HepG2 (cell line): ENCODE measurements around the gene GIPC2. TPM values are rescaled to one million over a fixed set of nuclear protein-coding genes. Genes with fewer than 3 reads are reported as not detected.

ENCODE experiments used
- CHCHD3 ChIP-seq: sonication (generic); formaldehyde crosslinking; IDR thresholded peaks from 2 replicates; pipeline ENCODE4 v1.8.0; 2022; ENCODE audit warnings: mild to moderate bottlenecking, missing genetic modification reagents, moderate library complexity
- DNMT1 ChIP-seq: sonication (generic); formaldehyde crosslinking; IDR thresholded peaks from 2 replicates; pipeline ENCODE4 v1.5.1; 2020; ENCODE audit warnings: mild to moderate bottlenecking, missing genetic modification reagents
- FOXA1 ChIP-seq, 2 experiments: fragments of 450-650 bp in 1 of 2; sonication (generic) in 1 of 2; formaldehyde crosslinking in 1 of 2; IDR thresholded peaks; 2 replicates each; pipeline versions ENCODE4 v1.4.0 to v1.6.1; 2016 to 2020; ENCODE audit warnings: missing genetic modification reagents in 1 of 2
- HMG20B ChIP-seq: conservative IDR thresholded peaks from 2 replicates; pipeline ENCODE4 v1.6.1; 2016; ENCODE audit warnings: missing genetic modification reagents, missing compliant biosample characterization
- PCBP1 ChIP-seq: fragments of 200-400 bp; formaldehyde crosslinking; IDR thresholded peaks from 2 replicates; pipeline ENCODE4 v1.6.1; 2017; ENCODE audit warnings: mild to moderate bottlenecking, low read depth, low read length, borderline replicate concordance
- PLRG1 ChIP-seq: fragments of 450-650 bp; conservative IDR thresholded peaks from 2 replicates; pipeline ENCODE4 v1.6.1; 2016
- STAT5B ChIP-seq: sonication (generic); formaldehyde crosslinking; IDR thresholded peaks from 2 replicates; pipeline ENCODE4 v1.4.0; 2020; ENCODE audit warnings: missing genetic modification reagents
- U2AF2 ChIP-seq: fragments of 200-400 bp; formaldehyde crosslinking; IDR thresholded peaks from 2 replicates; pipeline ENCODE4 v1.6.1; 2017; ENCODE audit warnings: low read depth, mild to moderate bottlenecking, low read length
- YEATS4 ChIP-seq: sonication (generic); formaldehyde crosslinking; IDR thresholded peaks from 2 replicates; pipeline ENCODE4 v1.4.0; 2020; ENCODE audit warnings: missing genetic modification reagents, borderline replicate concordance
- ZBTB21 ChIP-seq: sonication (generic); formaldehyde crosslinking; IDR thresholded peaks from 2 replicates; pipeline ENCODE4 v1.4.0; 2020; ENCODE audit warnings: missing genetic modification reagents
- ZC3H4 ChIP-seq: sonication (generic); formaldehyde crosslinking; IDR thresholded peaks from 2 replicates; pipeline ENCODE4 v1.4.0; 2020; ENCODE audit warnings: missing genetic modification reagents, borderline replicate concordance
- ZFX ChIP-seq: sonication (generic); formaldehyde crosslinking; IDR thresholded peaks from 2 replicates; pipeline ENCODE4 v1.4.0; 2020; ENCODE audit warnings: mild to moderate bottlenecking, low read depth, missing genetic modification reagents, moderate library complexity
- ZFYVE20 ChIP-seq: sonication (generic); formaldehyde crosslinking; IDR thresholded peaks from 2 replicates; pipeline ENCODE4 v1.8.0; 2023; ENCODE audit warnings: low read depth, mild to moderate bottlenecking, moderate library complexity, missing genetic modification reagents, borderline replicate concordance
- ZMYM2 ChIP-seq: sonication (generic); formaldehyde crosslinking; IDR thresholded peaks from 2 replicates; pipeline ENCODE4 v1.8.0; 2022; ENCODE audit warnings: mild to moderate bottlenecking, missing genetic modification reagents
- ZNF207 ChIP-seq: fragments of 450-650 bp; IDR thresholded peaks from 2 replicates; pipeline ENCODE4 v1.6.1; 2016; ENCODE audit warnings: antibody characterized with exemption, borderline replicate concordance
- ZNF451 ChIP-seq: sonication (generic); formaldehyde crosslinking; IDR thresholded peaks from 2 replicates; pipeline ENCODE4 v1.5.0; 2020; ENCODE audit warnings: mild to moderate bottlenecking, missing genetic modification reagents
- ZNF629 ChIP-seq: sonication (generic); formaldehyde crosslinking; conservative IDR thresholded peaks from 2 replicates; pipeline ENCODE4 v1.5.0; 2020; ENCODE audit warnings: missing genetic modification reagents
- ZNF672 ChIP-seq: sonication (generic); formaldehyde crosslinking; IDR thresholded peaks from 2 replicates; pipeline ENCODE4 v1.8.1; 2022; ENCODE audit warnings: missing genetic modification reagents
- ZNF724P ChIP-seq: sonication (generic); formaldehyde crosslinking; IDR thresholded peaks from 2 replicates; pipeline ENCODE4 v1.8.0; 2022; ENCODE audit warnings: missing genetic modification reagents, borderline replicate concordance
- ZNF749 ChIP-seq: sonication (generic); formaldehyde crosslinking; IDR thresholded peaks from 2 replicates; pipeline ENCODE4 v1.8.0; 2022; ENCODE audit warnings: mild to moderate bottlenecking, missing genetic modification reagents, moderate library complexity, borderline replicate concordance
- ZNF883 ChIP-seq: sonication (generic); formaldehyde crosslinking; IDR thresholded peaks from 2 replicates; pipeline ENCODE4 v1.5.1; 2020; ENCODE audit warnings: mild to moderate bottlenecking, missing genetic modification reagents; ENCODE audit errors: not compliant biosample characterization
- ZSCAN21 ChIP-seq: sonication (generic); formaldehyde crosslinking; IDR thresholded peaks from 2 replicates; pipeline ENCODE4 v1.8.0; 2022; ENCODE audit warnings: mild to moderate bottlenecking, missing genetic modification reagents, moderate library complexity, borderline replicate concordance
- polyA plus RNA-seq, 8 experiments: library from polyadenylated mRNA; depleted of rRNA in 3 of 8; stranded (reverse) in 7 of 8; unstranded in 1 of 8; fragments of >200 nt; fragmentation: Illumina TruSeq in 4 of 8; extraction: Trizol in 4 of 8; gene quantifications; 2 replicates each; pipeline versions ENCODE4 v1.2.1 to v1.2.3, GENCODE V29; 2011 to 2016; ENCODE audit warnings: low read depth in 4 of 8, missing spikeins in 1 of 8, mixed read lengths in 1 of 8; ENCODE audit not compliant: insufficient read depth in 1 of 8
- total RNA-seq, 5 experiments: library from RNA; depleted of rRNA; stranded (reverse); fragments of >200 nt; fragmentation: Illumina TruSeq; extraction: Trizol; gene quantifications; 2 replicates each; pipeline ENCODE4 v1.2.3, GENCODE V29; 2016; ENCODE audit warnings: low read depth in 1 of 5
- TF ChIP-seq, protein P1 (sequence below): IDR thresholded peaks from 2 replicates; pipeline ENCODE4 v1.6.1; 2016
- TF ChIP-seq, protein P2 (sequence below): sonication (generic); formaldehyde crosslinking; IDR thresholded peaks from 2 replicates; pipeline ENCODE4 v1.9.0; 2021; ENCODE audit warnings: missing genetic modification reagents, mild to moderate bottlenecking, borderline replicate concordance
- TF ChIP-seq, protein P3 (sequence below): sonication (generic); formaldehyde crosslinking; IDR thresholded peaks from 2 replicates; pipeline ENCODE4 v1.8.0; 2022; ENCODE audit warnings: mild to moderate bottlenecking, missing genetic modification reagents, moderate library complexity

The GIPC2 gene
- total and polyA plus RNA-seq, 2 of the 13 experiments (the other 11 are each of a cell fraction or from before 2014, with no cell fraction given) = 6.1 to 21.6 TPM

DNA sequence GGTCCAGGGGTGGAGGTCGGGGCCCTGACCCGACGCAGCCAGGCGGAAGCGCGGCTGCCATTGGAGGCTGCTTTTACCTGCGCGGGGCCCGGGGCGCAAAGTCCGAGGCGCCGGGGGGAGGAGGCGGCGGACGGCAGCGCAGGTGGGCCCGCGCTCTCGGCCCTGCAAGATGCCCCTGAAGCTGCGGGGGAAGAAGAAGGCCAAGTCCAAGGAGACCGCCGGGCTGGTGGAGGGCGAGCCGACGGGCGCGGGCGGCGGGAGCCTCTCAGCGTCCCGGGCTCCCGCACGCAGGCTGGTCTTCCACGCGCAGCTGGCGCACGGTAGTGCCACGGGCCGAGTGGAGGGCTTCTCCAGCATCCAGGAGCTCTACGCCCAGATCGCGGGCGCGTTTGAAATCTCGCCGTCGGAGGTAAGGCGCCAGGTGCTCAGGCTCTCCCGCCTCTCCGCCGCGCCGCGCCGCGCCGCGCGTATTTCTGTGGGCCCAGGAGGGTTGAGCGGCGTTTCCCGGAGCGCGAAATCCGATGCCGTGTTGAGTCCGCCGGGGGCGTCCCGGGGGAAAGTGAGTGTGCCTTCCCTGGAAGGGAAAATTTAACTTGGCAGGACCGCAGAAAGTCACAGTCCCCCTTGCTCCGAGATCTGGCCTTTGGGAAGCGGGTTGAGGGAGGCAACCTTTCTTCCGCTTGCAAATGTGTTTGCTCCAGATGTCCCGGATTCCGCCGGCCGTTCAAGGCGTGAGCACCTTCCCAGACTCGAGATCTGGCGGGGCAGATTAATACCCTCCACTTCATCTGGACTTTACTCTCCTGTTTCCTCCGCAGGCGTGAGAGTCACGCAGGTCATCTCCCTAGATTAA is at the start of gene GIPC2 (continued):
- TF ChIP-seq U2AF2 (no peak), ZFX (CRISPR knock-in tag) (peak; percentile 77), FOXA1 (IDR thresholded peaks at IDR 0.05) (no peak), FOXA1 (CRISPR knock-in tag; IDR thresholded peaks at IDR 0.05) (0 out of 2 replicates have a peak, but pooled peaks have one; percentile 3), ZNF672 (CRISPR knock-in tag) (no peak), CHCHD3 (CRISPR knock-in tag) (0 out of 2 replicates have a peak, but pooled peaks have one; percentile 61), ZNF451 (CRISPR knock-in tag) (no peak), STAT5B (CRISPR knock-in tag) (no peak), ZNF207 (no peak), PCBP1 (0 out of 2 replicates have a peak, but pooled peaks have one; percentile 37), PLRG1 (no peak), ZNF629 (CRISPR knock-in tag) (no peak), YEATS4 (peak; percentile 87), ZBTB21 (CRISPR knock-in tag) (no peak), ZMYM2 (CRISPR knock-in tag) (no peak), ZFYVE20 (no peak), ZC3H4 (CRISPR knock-in tag) (no peak), DNMT1 (CRISPR knock-in tag) (no peak), ZNF749 (CRISPR knock-in tag) (no peak), ZNF724P (CRISPR knock-in tag) (0 out of 2 replicates have a peak, but pooled peaks have one; percentile 37), ZNF883 (CRISPR knock-in tag) (peak; percentile 85), ZSCAN21 (CRISPR knock-in tag) (peak; percentile 28; the same call in 1 of the 2 replicates), HMG20B (CRISPR knock-in tag) (no peak)
- TF ChIP-seq, protein P1, sequence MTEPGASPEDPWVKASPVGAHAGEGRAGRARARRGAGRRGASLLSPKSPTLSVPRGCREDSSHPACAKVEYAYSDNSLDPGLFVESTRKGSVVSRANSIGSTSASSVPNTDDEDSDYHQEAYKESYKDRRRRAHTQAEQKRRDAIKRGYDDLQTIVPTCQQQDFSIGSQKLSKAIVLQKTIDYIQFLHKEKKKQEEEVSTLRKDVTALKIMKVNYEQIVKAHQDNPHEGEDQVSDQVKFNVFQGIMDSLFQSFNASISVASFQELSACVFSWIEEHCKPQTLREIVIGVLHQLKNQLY (CRISPR knock-in tag) = no peak
- TF ChIP-seq, protein P2, sequence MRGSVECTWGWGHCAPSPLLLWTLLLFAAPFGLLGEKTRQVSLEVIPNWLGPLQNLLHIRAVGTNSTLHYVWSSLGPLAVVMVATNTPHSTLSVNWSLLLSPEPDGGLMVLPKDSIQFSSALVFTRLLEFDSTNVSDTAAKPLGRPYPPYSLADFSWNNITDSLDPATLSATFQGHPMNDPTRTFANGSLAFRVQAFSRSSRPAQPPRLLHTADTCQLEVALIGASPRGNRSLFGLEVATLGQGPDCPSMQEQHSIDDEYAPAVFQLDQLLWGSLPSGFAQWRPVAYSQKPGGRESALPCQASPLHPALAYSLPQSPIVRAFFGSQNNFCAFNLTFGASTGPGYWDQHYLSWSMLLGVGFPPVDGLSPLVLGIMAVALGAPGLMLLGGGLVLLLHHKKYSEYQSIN (CRISPR knock-in tag) = no peak
- TF ChIP-seq, protein P3, sequence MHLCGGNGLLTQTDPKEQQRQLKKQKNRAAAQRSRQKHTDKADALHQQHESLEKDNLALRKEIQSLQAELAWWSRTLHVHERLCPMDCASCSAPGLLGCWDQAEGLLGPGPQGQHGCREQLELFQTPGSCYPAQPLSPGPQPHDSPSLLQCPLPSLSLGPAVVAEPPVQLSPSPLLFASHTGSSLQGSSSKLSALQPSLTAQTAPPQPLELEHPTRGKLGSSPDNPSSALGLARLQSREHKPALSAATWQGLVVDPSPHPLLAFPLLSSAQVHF (CRISPR knock-in tag) = no peak
